ENCODE data around the gene CLIP3.

- TF ChIP-seq CTCF (IDR thresholded peaks at IDR 0.05; ENCODE audit: low read length) (no peak), EZH2 (optimal IDR thresholded peaks at IDR 0.05; ENCODE audit: low read depth, low read length) (no peak), EZH2phosphoT487 (IDR thresholded peaks at IDR 0.05; ENCODE audit: low read length) (no peak)
These were observed 1.4 kb downstream of the CLIP3 start for GRCh38 chr19:36031308-36031707.
